ENCODE results near the gene TOGARAM1.

Gene TOGARAM1

DNA sequence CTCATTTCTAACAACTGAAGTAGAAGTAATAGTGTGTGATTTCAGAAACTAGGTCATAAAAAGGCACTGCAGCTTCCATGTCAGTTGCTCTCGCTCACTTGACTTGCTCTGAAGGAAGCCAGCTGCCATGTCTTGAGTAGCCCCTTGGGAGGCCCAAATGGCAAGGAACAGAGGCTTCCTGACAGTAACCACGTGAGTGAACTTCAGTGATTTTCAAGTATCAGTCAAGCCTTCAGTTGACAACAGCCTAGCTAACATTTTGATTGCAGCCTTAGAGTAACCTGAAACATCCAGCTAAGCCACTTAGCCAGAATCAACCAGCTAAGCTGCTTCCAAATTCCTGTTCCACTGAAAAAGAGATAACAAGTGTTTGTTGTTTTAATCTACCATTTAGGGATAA is 26.7 kb downstream of the TOGARAM1 start:
- ATAC-seq: no peak
- no peak for DNase-seq (ENCODE audit: low spot score in 2 of 2)
- H3K4me1 Mint-ChIP-seq: peaks cover 9% of the 10 kb centered on the region
- no peaks in the 10 kb centered on the region for H3K36me3 Mint-ChIP-seq
- no peak overlapping the region for H3K27ac Mint-ChIP-seq
- H3K9me3 Mint-ChIP-seq: no peaks in the 10 kb centered on the region
- H3K4me3 Mint-ChIP-seq: no peak overlapping the region

DNA sequence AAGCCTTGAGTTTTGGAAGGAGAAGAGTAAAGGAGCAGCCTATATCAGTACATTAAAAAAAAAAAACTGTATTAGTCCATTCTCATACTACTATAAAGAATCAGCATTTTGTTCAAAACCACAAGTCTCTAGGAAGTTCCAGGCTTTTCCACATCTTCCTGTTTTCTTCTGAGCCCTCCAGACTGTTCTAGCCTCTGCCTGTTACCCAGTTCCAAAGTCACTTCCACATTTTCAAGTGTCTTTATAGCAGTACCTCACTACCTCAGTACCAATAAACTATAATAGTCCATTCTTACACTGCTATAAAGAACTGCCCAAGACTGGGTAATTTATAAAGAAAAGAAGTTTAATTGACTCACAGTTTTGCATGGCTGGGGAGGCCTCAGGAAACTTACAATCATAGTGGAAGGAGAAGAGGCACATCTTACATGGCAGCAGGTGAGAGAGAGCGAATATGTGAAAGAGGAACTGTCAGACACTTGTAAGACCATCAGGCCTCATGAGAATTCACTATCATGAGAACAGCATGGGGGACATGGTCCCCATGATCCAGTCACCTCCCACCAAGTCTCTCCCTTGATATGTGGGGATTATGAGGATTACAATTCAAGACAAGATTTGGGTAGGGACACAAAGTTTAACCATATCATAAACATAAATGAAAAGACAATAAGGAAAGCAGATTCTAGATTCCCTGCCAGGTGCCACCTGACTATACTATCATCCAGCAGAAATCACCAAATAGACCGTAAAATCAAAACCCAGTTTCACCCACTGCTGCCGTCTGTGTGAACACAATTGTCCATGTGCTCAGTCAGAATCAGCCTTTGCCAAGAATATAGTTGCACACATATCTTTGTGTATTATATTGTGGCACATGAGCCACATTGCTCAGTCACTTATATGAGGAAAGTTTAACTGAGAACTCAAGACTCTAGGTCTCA is 27.8 kb downstream of the TOGARAM1 start:
- Mint-ChIP-seq H3K9me3 (no peaks in the 10 kb centered on the region), H3K36me3 (no peaks in the 10 kb centered on the region), H3K4me3 (no peak overlapping the region), H3K27ac (no peak overlapping the region), H3K4me1 (peaks cover 9% of the 10 kb centered on the region)
- no peak for ATAC-seq
- no peak for DNase-seq (ENCODE audit: low spot score in 2 of 2)

DNA sequence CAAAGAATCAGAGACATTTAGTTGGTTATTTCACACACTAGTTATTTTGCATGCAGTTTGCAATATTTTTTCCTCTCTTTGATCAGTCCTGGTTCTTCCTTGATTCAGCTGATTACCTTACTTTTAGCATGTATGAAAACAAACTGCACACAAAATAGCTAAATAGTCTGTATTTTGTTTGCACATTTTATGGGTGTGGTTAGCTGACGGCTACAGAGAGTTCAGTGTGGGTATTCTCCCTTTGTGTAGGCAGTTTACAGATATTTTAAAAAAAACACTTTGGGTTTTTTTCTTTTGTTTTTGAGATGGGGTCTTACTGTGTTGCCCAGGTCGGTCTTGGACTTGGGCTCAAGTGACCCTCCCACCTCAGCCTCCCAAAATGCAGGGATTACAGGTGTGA is 28.5 kb downstream of the TOGARAM1 start:
- Mint-ChIP-seq H3K4me1 (peaks cover 9% of the 10 kb centered on the region), H3K4me3 (no peak overlapping the region), H3K9me3 (no peaks in the 10 kb centered on the region), H3K27ac (no peak overlapping the region), H3K36me3 (no peaks in the 10 kb centered on the region)
- ATAC-seq (no peak), DNase-seq (ENCODE audit: low spot score in 2 of 2) (no peak)

DNA sequence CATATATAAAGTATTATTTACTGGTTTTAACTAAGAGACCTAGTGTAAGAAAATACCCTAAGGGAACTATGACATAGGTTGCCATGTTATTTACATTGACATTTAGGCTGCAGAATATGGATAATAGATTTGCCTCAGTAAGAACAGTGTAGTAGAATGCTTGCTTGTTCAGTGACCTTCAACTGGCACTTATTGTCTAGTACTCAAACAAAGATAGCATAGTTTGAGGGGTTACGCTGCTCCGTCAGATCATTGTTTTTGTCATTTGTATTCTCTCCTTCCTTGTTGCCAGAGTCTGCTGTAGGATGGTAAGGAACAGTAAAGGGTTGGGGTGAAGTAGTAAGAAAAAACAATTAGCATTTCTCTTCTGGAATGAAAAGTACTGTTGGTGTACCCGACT is 33.2 kb downstream of the TOGARAM1 start:
- no peak overlapping the region for H3K4me3 Mint-ChIP-seq
- H3K9me3 Mint-ChIP-seq: no peaks in the 10 kb centered on the region
- H3K4me1 Mint-ChIP-seq: peaks cover under 1% of the 10 kb centered on the region
- peaks cover 31% of the 10 kb centered on the region for H3K36me3 Mint-ChIP-seq
- DNase-seq (ENCODE audit: low spot score in 2 of 2) (no peak), ATAC-seq (no peak)
- no peak overlapping the region for H3K27ac Mint-ChIP-seq

DNA sequence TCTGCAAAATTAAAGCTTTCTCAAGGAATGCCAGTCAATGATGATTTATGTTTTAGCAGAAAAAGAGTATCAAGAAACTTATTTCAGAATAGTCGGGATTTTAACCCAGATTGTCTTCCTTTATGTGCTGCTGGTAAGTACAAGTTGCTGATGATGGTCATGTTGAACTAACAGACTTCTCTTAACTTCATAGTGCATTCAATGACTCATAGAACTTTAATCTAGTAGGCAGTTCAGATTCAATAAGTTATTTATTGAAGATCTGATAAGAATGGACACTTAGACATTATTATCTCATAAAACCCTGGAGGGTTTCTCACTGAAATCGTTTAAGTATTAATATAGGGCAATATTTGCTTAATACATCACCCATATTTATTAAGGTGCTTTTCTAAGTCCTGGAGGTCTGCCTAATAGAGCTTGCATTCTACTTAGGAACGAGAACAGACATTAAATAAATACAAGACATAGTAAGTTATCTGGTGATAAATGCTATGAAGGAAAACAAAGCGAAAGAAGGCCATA is 33.8 kb downstream of the TOGARAM1 start:
- Mint-ChIP-seq H3K9me3 (no peaks in the 10 kb centered on the region), H3K4me3 (no peak overlapping the region), H3K27ac (no peak overlapping the region), H3K4me1 (no peaks in the 10 kb centered on the region), H3K36me3 (peaks cover 36% of the 10 kb centered on the region)
- DNase-seq (ENCODE audit: low spot score in 2 of 2) (no peak), ATAC-seq (no peak)

DNA sequence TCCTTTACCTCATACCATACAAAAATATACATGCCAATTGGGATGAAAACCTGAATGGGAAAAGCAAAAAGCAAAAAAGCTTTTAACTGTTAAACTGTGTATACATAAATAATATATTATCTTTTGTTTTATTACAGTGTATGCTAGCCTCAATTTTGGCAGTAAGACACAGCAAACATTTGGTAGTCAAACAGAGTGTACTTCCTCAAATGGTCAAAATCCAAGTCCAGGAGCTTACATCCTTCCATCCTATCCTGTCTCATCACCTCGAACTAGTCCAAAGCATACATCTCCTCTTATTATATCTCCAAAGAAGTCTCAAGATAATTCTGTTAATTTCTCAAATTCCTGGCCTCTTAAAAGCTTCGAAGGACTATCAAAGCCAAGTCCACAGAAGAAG is 41.9 kb downstream of the TOGARAM1 start:
- H3K36me3 Mint-ChIP-seq: peaks cover 29% of the 10 kb centered on the region
- H3K9me3 Mint-ChIP-seq: no peaks in the 10 kb centered on the region
- no peaks in the 10 kb centered on the region for H3K4me1 Mint-ChIP-seq
- H3K27ac Mint-ChIP-seq: no peak overlapping the region
- ATAC-seq (no peak), DNase-seq (ENCODE audit: low spot score in 2 of 2) (no peak)
- H3K4me3 Mint-ChIP-seq: no peak overlapping the region

DNA sequence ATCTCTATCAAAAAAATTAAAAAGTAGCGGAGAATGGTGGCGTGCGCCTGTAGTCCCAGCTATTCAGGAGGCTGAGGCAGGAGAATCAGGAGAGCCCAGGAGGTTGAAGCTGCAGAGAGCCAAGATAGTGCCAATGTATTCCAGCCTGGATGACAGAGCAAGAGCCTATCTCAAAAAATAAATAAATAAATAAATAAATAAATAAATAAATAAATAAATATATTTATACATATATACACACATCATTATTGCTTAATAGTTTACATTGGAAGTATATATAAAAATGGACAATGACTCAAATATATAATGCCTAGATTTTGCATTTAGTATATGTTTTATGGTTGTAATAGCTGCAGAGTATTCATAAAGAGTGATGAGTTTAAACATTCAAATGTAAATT is 53.1 kb downstream of the TOGARAM1 start:
- H3K36me3 Mint-ChIP-seq: peaks cover 6% of the 10 kb centered on the region
- ATAC-seq (no peak), DNase-seq (ENCODE audit: low spot score in 2 of 2) (no peak)
- no peaks in the 10 kb centered on the region for H3K4me1 Mint-ChIP-seq
- no peaks in the 10 kb centered on the region for H3K9me3 Mint-ChIP-seq
- no peak overlapping the region for H3K27ac Mint-ChIP-seq
- no peak overlapping the region for H3K4me3 Mint-ChIP-seq

DNA sequence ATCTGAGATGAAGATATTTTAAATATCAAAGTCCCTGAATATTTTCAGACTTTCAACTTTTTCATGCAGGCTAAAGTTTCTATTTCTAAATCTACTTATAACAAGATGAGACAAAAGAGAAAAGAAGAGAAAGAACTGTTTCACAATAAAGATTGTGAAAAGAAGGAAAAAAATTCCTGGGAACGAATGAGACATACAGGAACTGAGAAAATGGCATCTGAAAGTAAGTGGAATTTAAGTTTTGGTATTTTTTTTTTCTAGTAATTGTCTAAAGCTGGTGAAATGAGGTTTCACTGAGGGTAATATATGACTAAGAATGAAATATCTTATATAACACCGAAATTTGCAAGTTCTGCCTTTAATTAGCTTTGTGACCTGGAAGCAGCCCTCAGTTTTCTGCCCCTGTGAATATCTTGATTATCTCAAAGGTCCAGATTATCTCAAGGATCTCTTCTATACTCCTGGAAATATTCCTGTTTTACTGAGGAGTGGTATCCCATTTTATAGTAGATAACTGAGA is 66.2 kb downstream of the TOGARAM1 start:
- Mint-ChIP-seq H3K9me3 (no peaks in the 10 kb centered on the region), H3K4me3 (no peak overlapping the region), H3K27ac (no peak overlapping the region), H3K36me3 (no peaks in the 10 kb centered on the region), H3K4me1 (peaks cover 4% of the 10 kb centered on the region)
- ATAC-seq (no peak), DNase-seq (ENCODE audit: low spot score in 2 of 2) (no peak)

DNA sequence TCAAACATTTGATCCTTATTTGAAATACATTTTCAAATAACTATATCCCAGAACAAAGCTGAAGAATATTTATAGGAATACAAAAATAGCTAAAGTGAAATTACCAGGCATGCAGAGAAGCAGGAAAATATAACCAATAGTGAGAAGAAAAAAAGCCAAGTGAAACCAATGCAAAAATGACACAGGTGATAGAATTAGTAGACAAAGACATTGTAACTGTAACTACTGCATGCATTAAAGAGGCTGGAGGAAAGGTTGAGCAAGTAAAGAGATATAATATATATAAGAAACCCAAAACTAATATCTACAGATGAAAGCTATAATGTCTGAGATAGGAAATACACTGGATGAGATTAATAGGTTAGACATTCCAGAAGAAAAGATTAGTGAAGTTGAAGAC is 72.7 kb downstream of the TOGARAM1 start:
- no peak overlapping the region for H3K27ac Mint-ChIP-seq
- H3K4me1 Mint-ChIP-seq: no peaks in the 10 kb centered on the region
- no peaks in the 10 kb centered on the region for H3K36me3 Mint-ChIP-seq
- no peak for DNase-seq (ENCODE audit: low spot score in 2 of 2)
- no peak for ATAC-seq
- no peaks in the 10 kb centered on the region for H3K9me3 Mint-ChIP-seq
- no peak overlapping the region for H3K4me3 Mint-ChIP-seq

DNA sequence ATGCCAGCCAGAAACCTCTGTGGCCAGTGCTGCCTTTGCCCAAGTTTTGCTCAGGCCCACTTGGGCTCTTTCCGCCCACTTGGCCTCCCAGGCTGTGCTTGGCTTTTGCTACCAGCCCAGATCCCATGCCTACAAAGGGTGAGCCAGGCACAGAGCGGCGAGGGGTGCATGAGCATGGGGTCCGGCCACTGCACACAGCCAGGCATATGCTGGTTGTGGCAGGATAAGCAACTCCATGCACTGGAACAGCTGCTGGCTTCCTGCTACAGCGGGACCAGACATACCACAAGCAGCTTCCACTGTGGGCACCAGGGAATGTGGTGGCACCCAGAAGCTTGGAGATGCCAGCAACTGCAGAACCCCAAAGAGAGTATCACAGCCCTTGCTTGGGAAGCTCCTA is 76.3 kb downstream of the TOGARAM1 start:
- H3K4me1 Mint-ChIP-seq: no peaks in the 10 kb centered on the region
- H3K9me3 Mint-ChIP-seq: no peaks in the 10 kb centered on the region
- no peak overlapping the region for H3K4me3 Mint-ChIP-seq
- H3K27ac Mint-ChIP-seq: no peak overlapping the region
- no peak for DNase-seq (ENCODE audit: low spot score in 2 of 2)
- no peak for ATAC-seq
- H3K36me3 Mint-ChIP-seq: no peaks in the 10 kb centered on the region

DNA sequence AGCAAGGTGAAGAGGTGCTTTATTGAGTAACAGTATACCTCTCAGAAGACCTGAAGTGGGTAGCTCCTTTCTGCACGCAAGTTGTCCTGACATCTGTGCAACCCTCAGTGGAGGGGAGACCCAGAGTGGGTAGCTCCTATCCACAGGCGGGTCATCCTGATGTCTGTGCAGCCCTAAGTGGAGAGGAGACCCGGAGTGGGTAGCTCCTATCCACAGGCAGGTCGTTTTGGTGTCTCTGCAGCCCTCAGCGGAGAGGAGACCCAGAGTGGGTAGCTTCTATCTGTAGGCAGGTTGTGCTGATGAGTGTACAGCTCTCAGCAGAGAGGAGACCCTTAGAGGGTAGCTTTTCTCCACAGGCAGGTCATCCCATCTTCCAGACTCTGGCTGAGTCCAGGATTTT is 76.9 kb downstream of the TOGARAM1 start:
- H3K4me3 Mint-ChIP-seq: no peak overlapping the region
- H3K9me3 Mint-ChIP-seq: no peaks in the 10 kb centered on the region
- ATAC-seq (peak; percentile 34), DNase-seq (ENCODE audit: low spot score in 2 of 2) (no peak)
- no peaks in the 10 kb centered on the region for H3K36me3 Mint-ChIP-seq
- H3K4me1 Mint-ChIP-seq: no peaks in the 10 kb centered on the region
- H3K27ac Mint-ChIP-seq: no peak overlapping the region

DNA sequence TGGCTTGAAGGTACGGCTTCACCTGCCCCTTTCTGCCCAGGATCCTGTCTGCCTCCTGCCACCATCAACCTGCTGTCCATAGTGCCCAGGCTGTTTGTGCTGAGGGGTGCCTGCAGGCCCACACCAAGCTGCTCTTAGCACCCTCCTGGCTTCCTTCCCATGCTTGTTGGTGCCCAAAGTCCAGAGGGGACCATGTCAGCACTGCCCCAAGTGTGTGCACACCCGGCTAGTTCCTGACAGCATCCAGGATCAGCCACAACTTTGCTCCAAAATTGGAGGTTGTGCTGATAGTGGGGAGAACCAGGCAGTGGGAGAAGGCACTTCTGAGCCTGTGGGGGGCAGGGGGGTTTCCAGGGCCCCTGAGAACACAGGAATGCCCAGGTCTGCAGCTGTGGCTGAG is 77.4 kb downstream of the TOGARAM1 start:
- no peak for DNase-seq (ENCODE audit: low spot score in 2 of 2)
- Mint-ChIP-seq H3K4me3 (no peak overlapping the region), H3K27ac (no peak overlapping the region)

DNA sequence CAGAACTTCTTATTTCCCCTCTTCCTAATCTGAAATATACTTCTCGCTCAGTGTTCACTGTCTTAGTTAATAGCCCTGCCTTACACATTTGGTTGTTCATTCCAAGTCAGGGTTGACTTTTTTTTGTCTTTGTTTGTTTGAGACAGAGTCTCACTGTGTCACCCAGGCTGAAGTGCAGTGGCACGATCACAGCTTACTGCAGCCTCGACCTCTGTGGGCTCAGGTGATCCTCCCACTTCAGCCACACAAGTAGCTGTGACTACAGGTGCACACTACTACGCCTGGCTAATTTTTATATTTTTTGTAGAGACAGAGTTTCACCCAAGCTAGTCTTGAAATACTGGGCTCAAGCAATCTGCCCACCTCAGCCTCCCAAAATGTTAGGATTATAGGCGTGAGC is 79.7 kb downstream of the TOGARAM1 start:
- Mint-ChIP-seq H3K27ac (no peak overlapping the region), H3K9me3 (no peaks in the 10 kb centered on the region), H3K4me1 (no peaks in the 10 kb centered on the region), H3K4me3 (no peak overlapping the region), H3K36me3 (peaks cover 9% of the 10 kb centered on the region)
- ATAC-seq: no peak
- DNase-seq (ENCODE audit: low spot score in 2 of 2): no peak

More for the DNA sequence above, 77.4 kb downstream of the TOGARAM1 start:
- H3K9me3 Mint-ChIP-seq: no peaks in the 10 kb centered on the region
- H3K4me1 Mint-ChIP-seq: no peaks in the 10 kb centered on the region
- ATAC-seq: no peak
- H3K36me3 Mint-ChIP-seq: peaks cover 2% of the 10 kb centered on the region

DNA sequence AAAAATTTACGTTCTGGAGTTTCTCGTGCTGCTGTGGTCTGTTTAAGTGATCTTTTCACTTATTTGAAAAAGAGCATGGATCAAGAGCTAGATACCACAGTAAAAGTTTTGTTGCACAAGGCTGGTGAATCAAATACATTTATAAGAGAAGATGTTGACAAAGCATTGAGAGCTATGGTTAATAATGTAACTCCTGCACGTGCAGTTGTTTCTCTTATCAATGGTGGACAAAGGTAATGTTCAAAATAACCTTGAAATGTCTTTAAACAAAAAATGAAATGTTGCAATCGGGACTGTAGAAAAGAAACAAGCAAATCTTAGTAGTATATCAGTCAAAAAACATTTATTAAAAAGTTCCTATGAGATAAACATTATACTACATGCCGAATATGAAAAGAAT is 82.6 kb downstream of the TOGARAM1 start:
- peaks cover 22% of the 10 kb centered on the region for H3K36me3 Mint-ChIP-seq
- no peak overlapping the region for H3K4me3 Mint-ChIP-seq
- no peaks in the 10 kb centered on the region for H3K9me3 Mint-ChIP-seq
- DNase-seq (ENCODE audit: low spot score in 2 of 2) (no peak), ATAC-seq (no peak)
- H3K4me1 Mint-ChIP-seq: no peaks in the 10 kb centered on the region
- H3K27ac Mint-ChIP-seq: no peak overlapping the region

DNA sequence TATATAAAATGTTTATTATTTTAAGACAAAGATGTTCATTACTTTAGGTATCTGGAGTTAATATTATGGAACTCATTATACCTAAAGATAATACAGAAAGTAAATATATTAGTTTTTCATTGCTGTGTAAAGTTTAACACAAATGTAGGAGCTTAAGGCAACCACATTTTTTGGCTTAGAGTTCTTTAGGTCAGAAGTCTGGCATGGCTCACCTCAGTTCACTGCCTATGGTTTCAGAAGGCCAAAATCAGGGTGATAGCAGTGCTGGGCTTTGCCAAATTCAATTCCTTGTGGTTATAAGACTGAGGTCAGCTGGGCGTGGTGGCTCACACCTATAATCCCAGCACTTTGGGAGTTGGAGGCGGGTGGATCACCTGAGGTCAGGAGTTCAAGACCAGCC is 86.4 kb downstream of the TOGARAM1 start:
- Mint-ChIP-seq H3K9me3 (no peaks in the 10 kb centered on the region), H3K4me1 (no peaks in the 10 kb centered on the region), H3K27ac (no peak overlapping the region), H3K4me3 (no peak overlapping the region), H3K36me3 (peaks cover 32% of the 10 kb centered on the region)
- ATAC-seq (no peak), DNase-seq (ENCODE audit: low spot score in 2 of 2) (no peak)

DNA sequence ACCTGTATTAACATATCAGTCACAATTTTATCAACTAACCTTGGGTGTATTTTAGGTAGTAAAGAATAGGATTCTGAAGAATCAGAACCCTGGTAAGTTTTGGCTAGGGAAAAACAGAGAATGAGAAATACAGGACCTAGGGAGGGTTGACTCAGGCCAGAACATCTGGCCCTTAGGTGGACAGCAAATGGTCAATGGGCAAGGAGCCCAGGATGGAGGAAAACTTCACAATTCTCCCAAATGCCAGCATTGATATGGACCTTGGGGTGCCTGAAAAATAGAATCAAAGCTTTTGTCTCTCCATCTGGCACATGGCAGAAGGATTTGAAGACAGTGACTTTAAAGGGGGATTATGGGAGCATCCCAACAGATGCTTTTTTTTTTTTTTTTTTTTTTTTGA is 89.2 kb downstream of the TOGARAM1 start:
- peaks cover 46% of the 10 kb centered on the region for H3K36me3 Mint-ChIP-seq

More for the DNA sequence above, 89.2 kb downstream of the TOGARAM1 start:
- DNase-seq (ENCODE audit: low spot score in 2 of 2): no peak
- H3K4me1 Mint-ChIP-seq: no peaks in the 10 kb centered on the region
- no peaks in the 10 kb centered on the region for H3K9me3 Mint-ChIP-seq
- no peak overlapping the region for H3K27ac Mint-ChIP-seq
- ATAC-seq: no peak
- H3K4me3 Mint-ChIP-seq: no peak overlapping the region
